ENCODE results near the gene ARMC7.

ARMC7 gene

DNA sequence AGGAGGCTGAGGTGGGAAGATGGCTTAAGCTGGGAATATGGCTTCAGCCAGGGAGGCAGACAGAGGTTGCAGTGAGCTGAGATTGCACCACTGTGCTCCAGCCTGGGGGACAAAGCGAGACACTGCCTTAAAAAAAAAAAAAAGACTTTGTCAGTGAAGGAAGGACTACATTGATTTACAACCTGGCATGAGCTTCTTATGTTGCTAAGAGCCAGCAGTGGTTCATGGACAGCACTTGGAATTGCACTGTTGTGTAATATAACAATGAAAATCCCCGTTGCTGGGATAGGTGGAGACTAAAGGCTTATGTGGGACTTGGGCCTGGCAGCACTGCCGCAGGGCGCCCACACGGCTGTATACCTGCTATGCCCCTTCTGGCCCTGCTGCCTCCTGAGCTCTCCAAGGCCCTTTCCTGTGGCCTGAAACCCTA is 36.1 kb upstream of the ARMC7 start:
- H3K4me1 ChIP-seq (ENCODE audit: insufficient read depth, low read length, poor library complexity, severe bottlenecking): no peaks in the 10 kb centered on the region
- no peaks in the 10 kb centered on the region for H3K9me3 ChIP-seq (ENCODE audit: insufficient read depth, low read depth, low read length)
- no peak overlapping the region for H2AFZ ChIP-seq (ENCODE audit: low read length)
- no peaks in the 10 kb centered on the region for H3F3A ChIP-seq (ENCODE audit: low read depth)
- H3K4me3 ChIP-seq (ENCODE audit: low read length, poor library complexity, severe bottlenecking): no peak overlapping the region
- no peak overlapping the region for H3K9ac ChIP-seq (ENCODE audit: low read depth, low read length, poor library complexity, severe bottlenecking)
- H3K36me3 ChIP-seq (ENCODE audit: insufficient read depth, low read length): no peaks in the 10 kb centered on the region
- no peaks in the 10 kb centered on the region for H3K79me2 ChIP-seq (ENCODE audit: insufficient read depth, low read length)
- H3K27me3 ChIP-seq (ENCODE audit: insufficient read depth, low read length, poor library complexity, severe bottlenecking): no peaks in the 10 kb centered on the region
- no peak overlapping the region for H3K4me2 ChIP-seq (ENCODE audit: low read depth, low read length, poor library complexity, severe bottlenecking)
- H4K20me1 ChIP-seq (ENCODE audit: insufficient read depth, low read length, poor library complexity, severe bottlenecking): no peaks in the 10 kb centered on the region
- TF ChIP-seq EZH2phosphoT487 (IDR thresholded peaks at IDR 0.05; ENCODE audit: borderline replicate concordance): no peak
- TF ChIP-seq CTCF (conservative IDR thresholded peaks at IDR 0.05; ENCODE audit: low read length): no peak
- no peaks in the 10 kb centered on the region for H3K9me2 ChIP-seq (replicated peaks; ENCODE audit: low read depth, low read length)

DNA sequence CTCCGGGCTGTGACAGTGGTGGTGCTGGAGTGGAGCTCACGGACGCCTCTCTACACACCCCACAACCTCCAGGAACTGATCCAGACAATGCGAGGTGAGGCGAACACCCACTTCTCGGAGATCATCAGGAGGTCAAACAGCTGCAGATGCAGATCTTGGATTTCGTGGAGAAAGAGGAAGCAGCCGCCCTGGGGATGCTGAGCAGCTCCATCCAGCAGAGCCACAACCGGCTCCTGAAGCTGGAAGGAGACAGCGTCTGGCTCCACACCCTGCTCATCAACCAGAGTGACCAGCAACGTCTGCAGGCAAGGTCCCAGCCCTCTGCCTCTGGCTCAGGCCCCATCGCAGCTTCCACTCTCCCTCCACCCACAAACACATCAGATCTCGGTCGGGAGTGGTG is 35.2 kb upstream of the ARMC7 start:
- H4K20me1 ChIP-seq (ENCODE audit: insufficient read depth, low read length, poor library complexity, severe bottlenecking): no peaks in the 10 kb centered on the region
- no peaks in the 10 kb centered on the region for H3F3A ChIP-seq (ENCODE audit: low read depth)
- H3K36me3 ChIP-seq (ENCODE audit: insufficient read depth, low read length): no peaks in the 10 kb centered on the region
- H3K79me2 ChIP-seq (ENCODE audit: insufficient read depth, low read length): no peaks in the 10 kb centered on the region
- H3K27me3 ChIP-seq (ENCODE audit: insufficient read depth, low read length, poor library complexity, severe bottlenecking): no peaks in the 10 kb centered on the region
- H2AFZ ChIP-seq (ENCODE audit: low read length): no peak overlapping the region
- H3K9me2 ChIP-seq (replicated peaks; ENCODE audit: low read depth, low read length): no peaks in the 10 kb centered on the region
- TF ChIP-seq CTCF (conservative IDR thresholded peaks at IDR 0.05; ENCODE audit: low read length): no peak
- TF ChIP-seq EZH2phosphoT487 (IDR thresholded peaks at IDR 0.05; ENCODE audit: borderline replicate concordance): no peak
- no peaks in the 10 kb centered on the region for H3K4me1 ChIP-seq (ENCODE audit: insufficient read depth, low read length, poor library complexity, severe bottlenecking)
- H3K4me3 ChIP-seq (ENCODE audit: low read length, poor library complexity, severe bottlenecking): no peak overlapping the region
- H3K9ac ChIP-seq (ENCODE audit: low read depth, low read length, poor library complexity, severe bottlenecking): no peak overlapping the region
- H3K4me2 ChIP-seq (ENCODE audit: low read depth, low read length, poor library complexity, severe bottlenecking): no peak overlapping the region
- no peaks in the 10 kb centered on the region for H3K9me3 ChIP-seq (ENCODE audit: insufficient read depth, low read depth, low read length)

GRCh38 chr17:75075597-75076336 is 34.0 kb upstream of the ARMC7 start:
- TF ChIP-seq CTCF (conservative IDR thresholded peaks at IDR 0.05; ENCODE audit: low read length): no peak
- no peak for TF ChIP-seq EZH2phosphoT487 (IDR thresholded peaks at IDR 0.05; ENCODE audit: borderline replicate concordance)
- no peaks in the 10 kb centered on the region for H3K9me2 ChIP-seq (replicated peaks; ENCODE audit: low read depth, low read length)
- no peak overlapping the region for H3K4me2 ChIP-seq (ENCODE audit: low read depth, low read length, poor library complexity, severe bottlenecking)

More at GRCh38 chr17:75075597-75076336, 34.0 kb upstream of the ARMC7 start:
- Histone ChIP-seq H3K4me3 (ENCODE audit: low read length, poor library complexity, severe bottlenecking) (no peak overlapping the region), H3K27me3 (ENCODE audit: insufficient read depth, low read length, poor library complexity, severe bottlenecking) (no peaks in the 10 kb centered on the region), H3K9ac (ENCODE audit: low read depth, low read length, poor library complexity, severe bottlenecking) (no peak overlapping the region), H3K4me1 (ENCODE audit: insufficient read depth, low read length, poor library complexity, severe bottlenecking) (no peaks in the 10 kb centered on the region), H4K20me1 (ENCODE audit: insufficient read depth, low read length, poor library complexity, severe bottlenecking) (no peaks in the 10 kb centered on the region), H2AFZ (ENCODE audit: low read length) (no peak overlapping the region), H3K36me3 (ENCODE audit: insufficient read depth, low read length) (no peaks in the 10 kb centered on the region), H3K9me3 (ENCODE audit: insufficient read depth, low read depth, low read length) (no peaks in the 10 kb centered on the region), H3K79me2 (ENCODE audit: insufficient read depth, low read length) (no peaks in the 10 kb centered on the region), H3F3A (ENCODE audit: low read depth) (no peaks in the 10 kb centered on the region)
